GM19239 (cell line): ENCODE results near the gene DLG2.

Source experiments
- DNase-seq: peaks from one replicate; pipeline ENCODE4 v3.0.0; 2011; ENCODE audit warnings: low spot score; ENCODE audit not compliant: insufficient read length
- FAIRE-seq: peaks from 2 replicates; lab custom pipeline; 2011; peaks lifted over from hg19 to GRCh38; lab: Jason Lieb, UNC

Gene DLG2

DNA sequence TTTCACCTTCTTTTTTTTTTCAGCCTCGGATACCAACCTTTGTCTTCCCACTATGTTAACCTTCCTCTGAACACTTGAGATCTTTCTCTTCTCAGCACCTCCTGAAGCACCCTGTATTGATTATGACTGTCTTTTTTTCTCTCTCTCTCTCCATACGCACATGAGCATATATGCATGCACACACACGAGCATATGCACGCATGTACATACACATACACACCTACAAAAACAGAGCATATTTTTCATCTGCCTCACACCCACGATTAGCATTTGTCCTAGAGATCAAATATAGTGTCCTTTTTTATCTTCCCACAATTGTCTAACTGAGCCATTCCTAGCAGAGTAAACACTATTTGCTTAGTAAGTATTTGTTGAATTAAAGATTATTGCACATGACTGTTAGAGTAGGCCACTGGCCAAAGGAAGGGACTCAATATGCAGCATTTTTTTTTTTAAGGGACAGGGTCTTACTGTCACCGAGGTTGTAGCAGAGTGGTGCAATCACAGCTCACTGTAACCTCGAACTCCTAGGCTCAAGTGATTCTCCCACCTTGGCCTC, 1718.8 kb downstream of the DLG2 start:
- FAIRE-seq (no peak), DNase-seq (no peak)

DNA sequence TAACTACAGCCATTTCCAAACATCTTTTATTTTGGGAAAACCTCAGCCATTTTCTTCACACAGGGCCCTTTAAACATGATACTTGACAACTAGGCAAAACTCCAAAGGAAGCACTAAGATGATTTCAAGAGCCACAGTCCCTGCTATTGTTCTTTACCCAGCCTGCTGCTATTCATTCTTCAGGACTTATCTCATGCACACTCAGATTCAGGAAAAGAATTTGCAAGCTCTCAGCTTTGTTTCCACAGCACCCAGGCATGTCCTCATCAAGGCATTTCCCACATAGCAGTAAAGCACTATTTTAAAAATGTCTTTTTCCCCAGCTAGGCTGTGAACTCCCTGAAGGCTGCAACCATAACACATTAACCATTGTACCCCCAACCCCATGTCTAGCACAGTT, 1731.6 kb downstream of the DLG2 start:
- no peak for DNase-seq
- FAIRE-seq: no peak

GRCh38 chr11:83881428-83881827, 1745.7 kb downstream of the DLG2 start:
- no peak for FAIRE-seq
- DNase-seq: no peak

DNA sequence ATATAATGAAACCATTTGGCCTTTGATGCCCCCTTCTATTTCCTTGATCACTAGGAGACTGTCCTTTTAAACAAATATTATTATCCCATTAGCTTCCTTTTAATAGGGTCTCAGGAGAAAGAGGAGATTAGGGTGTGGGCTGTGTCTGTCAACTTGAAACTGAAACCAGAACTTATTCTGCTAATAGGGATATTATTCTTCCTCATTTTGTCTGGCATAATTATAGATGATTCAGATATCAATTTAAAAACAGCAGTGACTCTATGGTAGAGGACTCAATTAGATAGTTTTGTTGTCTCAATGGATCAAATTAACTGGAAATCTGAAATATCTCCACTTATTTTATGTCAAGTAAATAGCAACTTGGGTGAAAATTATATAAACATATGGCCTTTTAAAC, 1756.1 kb downstream of the DLG2 start:
- FAIRE-seq (no peak), DNase-seq (no peak)

GRCh38 chr11:83866655-83867054, 1760.5 kb downstream of the DLG2 start:
- no peak for FAIRE-seq

GRCh38 chr11:83865636-83866461, 1761.3 kb downstream of the DLG2 start:
- no peak for FAIRE-seq
- no peak for DNase-seq

More at GRCh38 chr11:83866655-83867054, 1760.5 kb downstream of the DLG2 start:
- no peak for DNase-seq

DNA sequence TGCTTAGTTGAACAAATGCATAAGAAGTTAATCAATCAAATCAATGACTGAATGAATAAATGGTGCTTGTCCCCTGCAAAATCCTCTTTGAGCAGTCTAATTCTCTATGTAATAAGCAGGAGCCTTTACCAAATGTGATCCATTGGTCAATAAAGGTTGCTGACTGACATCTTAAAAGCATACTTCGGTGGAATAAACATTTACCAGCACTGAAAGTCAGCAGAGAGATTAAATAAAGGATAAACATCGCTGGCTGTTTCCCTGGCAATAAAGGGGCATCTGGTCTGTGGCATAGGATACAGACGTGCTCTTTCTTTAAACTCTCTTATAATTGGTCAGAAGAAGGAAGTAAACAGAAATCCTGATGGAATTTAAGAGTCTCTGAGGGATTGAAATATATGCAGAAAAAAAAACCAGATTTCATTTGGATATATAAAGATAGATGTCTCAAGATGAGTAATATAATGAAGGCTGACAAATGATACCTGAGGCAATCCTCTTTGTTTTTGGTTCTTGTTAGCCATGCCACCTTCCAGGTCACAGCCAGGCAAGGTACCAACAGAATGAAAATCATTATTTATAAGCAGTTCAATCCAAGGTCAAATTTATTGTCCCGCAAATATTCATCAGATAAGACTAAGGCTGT, 1762.6 kb downstream of the DLG2 start:
- no peak for DNase-seq
- FAIRE-seq: no peak

DNA sequence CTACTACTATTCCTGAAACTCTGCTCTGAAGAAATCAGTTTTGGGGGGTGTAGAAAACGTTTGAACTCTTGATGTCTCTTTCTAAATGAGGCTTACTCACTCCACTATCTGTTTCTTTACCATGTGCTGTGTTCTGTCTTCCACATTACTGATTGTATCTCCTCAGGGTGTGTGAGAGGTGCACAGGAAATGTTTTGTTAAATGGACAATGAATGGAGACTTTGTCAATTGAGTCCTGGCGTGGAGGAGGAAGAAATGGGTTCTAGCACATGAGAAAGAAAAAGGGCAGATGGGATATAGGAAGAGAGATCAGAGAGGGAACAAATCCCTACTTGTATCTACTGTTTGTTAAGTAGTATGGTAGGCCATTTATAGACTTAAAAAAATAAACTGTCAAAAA, 1763.9 kb downstream of the DLG2 start:
- FAIRE-seq (no peak), DNase-seq (no peak)

- DNase-seq (no peak), FAIRE-seq (no peak)
Measured at GRCh38 chr11:83862691-83863090, 1764.5 kb downstream of the DLG2 start.

DNA sequence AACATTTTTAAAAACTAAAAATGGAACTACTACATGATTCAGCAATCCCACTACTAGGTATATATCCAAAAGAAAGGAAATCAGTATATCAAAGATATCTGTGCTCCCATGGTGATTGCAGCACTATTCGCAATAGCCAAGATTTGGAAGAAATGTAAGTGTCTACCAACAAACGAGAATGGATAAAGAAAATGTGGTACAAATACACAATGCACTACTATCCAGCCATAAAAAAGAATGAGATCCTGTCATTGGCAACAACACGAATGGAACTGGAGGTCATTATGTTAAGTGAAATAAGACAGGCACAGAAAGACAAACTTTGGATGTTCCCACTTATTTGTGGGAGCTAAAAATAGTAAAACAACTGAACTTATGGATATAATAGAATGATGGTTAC, 1765.1 kb downstream of the DLG2 start:
- FAIRE-seq (no peak), DNase-seq (no peak)

DNA sequence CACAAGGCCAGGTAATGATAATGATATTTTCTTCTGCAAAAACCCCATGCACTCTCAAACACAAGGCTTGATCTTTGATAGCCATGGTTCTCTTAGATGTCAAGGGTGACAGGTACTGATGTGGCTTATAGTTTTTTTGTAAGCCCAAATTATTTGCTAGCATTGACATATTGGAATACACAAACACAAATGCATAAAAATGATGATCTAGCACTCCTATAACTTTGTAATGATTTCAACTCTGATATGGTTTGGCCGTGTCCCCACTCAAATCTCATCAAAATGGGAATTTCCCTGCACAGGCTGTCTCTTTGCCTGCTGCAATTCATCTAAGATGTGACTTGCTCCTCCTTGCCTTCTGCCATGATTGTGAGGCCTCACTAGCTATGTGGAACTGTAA, 1768.5 kb downstream of the DLG2 start:
- FAIRE-seq (no peak), DNase-seq (no peak)

GRCh38 chr11:83855237-83855636, 1771.9 kb downstream of the DLG2 start:
- FAIRE-seq: no peak

DNA sequence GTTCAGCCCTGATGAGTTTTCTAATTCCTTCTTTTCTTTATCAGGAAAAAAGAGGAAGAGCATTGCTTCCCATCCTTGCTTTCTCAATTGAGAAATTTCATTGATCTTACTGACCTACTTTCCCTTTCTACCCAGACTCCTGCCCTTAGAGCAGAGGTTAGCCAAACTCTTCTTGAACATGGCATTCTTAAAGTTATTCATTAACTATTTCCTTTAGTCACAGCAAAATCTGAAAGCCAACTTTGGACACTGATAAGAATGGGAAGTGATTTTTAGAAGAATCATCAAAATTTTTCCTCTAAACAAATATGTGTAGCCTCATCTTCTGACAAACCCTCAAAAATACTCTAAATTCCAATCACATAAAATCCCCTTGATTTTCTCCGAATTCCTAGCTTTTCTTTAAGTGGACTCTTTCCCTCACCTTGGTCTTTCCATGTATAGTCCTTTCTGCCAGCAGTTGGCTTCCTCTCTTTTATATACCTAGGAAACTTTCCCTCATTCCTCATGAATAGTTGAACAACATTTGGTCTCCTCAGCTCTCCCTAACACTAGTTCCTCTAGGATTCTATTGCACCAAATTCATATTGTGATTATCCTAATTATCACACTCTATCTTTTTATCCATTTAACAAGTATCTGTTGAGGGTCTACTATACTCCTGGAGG, 1774.2 kb downstream of the DLG2 start:
- FAIRE-seq (no peak), DNase-seq (no peak)

More at GRCh38 chr11:83855237-83855636, 1771.9 kb downstream of the DLG2 start:
- no peak for DNase-seq

- FAIRE-seq (no peak), DNase-seq (no peak)
Measured at GRCh38 chr11:83852012-83852411, 1775.1 kb downstream of the DLG2 start.

GRCh38 chr11:83847467-83848034, 1779.6 kb downstream of the DLG2 start:
- FAIRE-seq: no peak
- no peak for DNase-seq

GRCh38 chr11:83845797-83846196, 1781.3 kb downstream of the DLG2 start:
- DNase-seq (no peak), FAIRE-seq (no peak)

DNA sequence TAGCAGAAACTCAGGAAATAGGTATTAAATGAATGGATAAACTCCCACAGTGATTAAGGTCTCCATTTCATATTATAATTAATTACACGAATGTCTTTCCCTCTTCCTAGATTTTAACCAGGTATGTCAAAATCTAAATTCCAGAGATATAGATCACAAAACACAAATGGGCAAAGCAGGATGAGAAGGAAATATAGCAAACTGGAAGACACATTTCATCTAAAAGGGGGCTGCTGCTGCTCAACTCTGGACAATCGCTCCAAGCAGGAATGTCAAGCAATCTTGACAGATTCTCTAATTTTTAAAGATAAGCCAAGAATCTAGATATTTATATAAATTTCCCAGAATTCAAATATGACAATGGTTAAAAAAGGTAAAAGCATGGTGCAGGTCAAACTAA, 1786.8 kb downstream of the DLG2 start:
- no peak for DNase-seq
- FAIRE-seq: no peak

DNA sequence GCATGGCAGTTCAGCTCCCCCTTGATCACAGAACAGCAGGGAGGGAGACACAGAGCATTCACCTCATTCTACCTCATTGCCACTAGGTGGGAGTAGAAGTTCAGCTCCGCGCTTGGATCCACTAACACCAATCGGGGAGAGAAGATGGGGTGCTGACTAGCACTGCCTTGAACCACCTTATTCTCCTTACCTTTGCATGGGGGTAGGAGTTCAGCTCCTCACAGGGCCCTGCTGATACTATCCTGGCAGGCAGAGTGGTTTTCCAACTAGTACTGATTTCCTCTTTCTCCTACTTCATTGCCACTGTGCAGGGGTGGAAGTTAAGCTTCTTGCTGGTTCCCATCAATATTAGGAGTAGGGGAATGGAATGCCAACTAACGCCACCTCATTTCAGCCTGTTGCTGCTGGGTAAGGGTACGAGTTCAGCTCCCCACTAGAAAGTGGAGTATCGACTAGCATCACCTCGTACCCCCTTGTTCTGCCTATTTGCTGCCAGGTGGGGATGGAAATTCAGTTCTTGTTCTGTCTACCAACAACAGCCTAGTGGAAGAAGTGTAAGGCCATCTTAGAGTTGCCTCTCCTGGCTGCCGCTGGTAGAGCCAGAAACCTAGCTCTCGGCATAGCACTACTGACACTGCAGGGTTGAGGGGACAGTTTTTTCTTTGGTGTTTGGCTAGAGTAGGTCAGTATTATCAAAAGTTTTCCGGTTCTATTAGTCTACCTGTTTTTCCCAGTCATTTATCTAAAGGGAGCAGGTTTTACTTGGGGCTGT, 1790.1 kb downstream of the DLG2 start:
- DNase-seq: peak; percentile 50
- peak; percentile 94 for FAIRE-seq

GRCh38 chr11:83836065-83836464, 1791.1 kb downstream of the DLG2 start:
- FAIRE-seq: peak; percentile 63
- no peak for DNase-seq

- DNase-seq: no peak
- FAIRE-seq: peak; percentile 63
Measured at GRCh38 chr11:83835423-83835822, 1791.7 kb downstream of the DLG2 start.
